Mucosa of rectum (tissue), 2 donors: ENCODE results near the gene DEAF1.
A peak's percentile ranks its signal among the peaks of the same experiment; 100 is the strongest.

Source experiments
- H3K27ac ChIP-seq, 2 donors: one replicate each; pipeline ENCODE4 v1.7.0; 2013; ENCODE audit warnings: inconsistent platforms in 2 of 2, low read depth in 2 of 2, low read length in 2 of 2
- H3K27me3 ChIP-seq, 2 donors: one replicate each; pipeline ENCODE4 v1.7.0; 2013; ENCODE audit warnings: low read length in 2 of 2; ENCODE audit not compliant: control insufficient read depth in 2 of 2, insufficient read depth in 2 of 2
- H3K36me3 ChIP-seq, 2 donors: one replicate each; pipeline ENCODE4 v1.7.0; 2013; ENCODE audit warnings: low read length in 2 of 2; ENCODE audit not compliant: control insufficient read depth in 2 of 2, insufficient read depth in 2 of 2
- H3K4me1 ChIP-seq, 2 donors: one replicate each; pipeline ENCODE4 v1.7.0; 2013; ENCODE audit warnings: low read length in 2 of 2, mild to moderate bottlenecking in 1 of 2; ENCODE audit not compliant: control insufficient read depth in 2 of 2, insufficient read depth in 2 of 2
- H3K4me3 ChIP-seq, 2 donors: one replicate each; pipeline ENCODE4 v1.7.0; 2013; ENCODE audit warnings: low read length in 2 of 2
- H3K9ac ChIP-seq, 2 donors: one replicate each; pipeline ENCODE4 v1.7.0; 2013; ENCODE audit warnings: low read length in 2 of 2, low read depth in 1 of 2, mild to moderate bottlenecking in 1 of 2
- H3K9me3 ChIP-seq, 2 donors: one replicate each; pipeline ENCODE4 v1.7.0; 2013; ENCODE audit warnings: low read length in 2 of 2; ENCODE audit not compliant: control insufficient read depth in 2 of 2
- donor health status: healthy.
- donor health status: Normal muscosa, but diverticular disease.

The DEAF1 gene

DNA sequence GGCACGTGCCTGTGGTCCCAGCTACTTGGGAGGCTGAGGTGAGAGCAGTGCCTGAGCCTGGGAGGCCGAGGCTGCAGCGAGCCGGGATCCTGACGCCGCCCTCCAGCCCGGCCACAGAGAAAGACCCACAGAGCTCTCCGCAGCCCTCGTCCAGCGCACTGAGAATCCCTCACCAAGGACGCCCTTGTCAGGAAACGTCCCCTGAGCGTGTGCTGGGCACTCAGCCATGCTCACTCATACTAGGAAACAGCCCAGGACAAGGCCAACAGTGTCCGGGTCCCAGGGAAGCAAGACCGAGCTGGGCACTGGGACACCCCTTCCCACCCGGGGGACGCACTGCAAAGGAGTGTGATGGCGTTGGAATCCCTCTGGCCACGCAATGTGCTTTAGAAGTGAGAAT, 14.5 kb downstream of the DEAF1 start:
- H3K9ac ChIP-seq, result no peak overlapping the region
- peaks cover 14 to 30% of the 10 kb centered on the region in 2 donors for H3K36me3 ChIP-seq
- H3K9me3 ChIP-seq, result no peaks in the 10 kb centered on the region
- no peak overlapping the region for H3K4me3 ChIP-seq
- H3K4me1 ChIP-seq, result no peaks in the 10 kb centered on the region
- no peaks in the 10 kb centered on the region for H3K27me3 ChIP-seq
- H3K27ac ChIP-seq, result no peak overlapping the region

- Histone ChIP-seq H3K4me3 (no peak overlapping the region), H3K27ac (no peak overlapping the region), H3K9ac (no peak overlapping the region), H3K27me3 (no peaks in the 10 kb centered on the region), H3K4me1 (no peaks in the 10 kb centered on the region), H3K36me3 (peaks cover 11 to 27% of the 10 kb centered on the region in 2 donors), H3K9me3 (no peaks in the 10 kb centered on the region)
Measured at GRCh38 chr11:679271-680207, 15.5 kb downstream of the DEAF1 start.

DNA sequence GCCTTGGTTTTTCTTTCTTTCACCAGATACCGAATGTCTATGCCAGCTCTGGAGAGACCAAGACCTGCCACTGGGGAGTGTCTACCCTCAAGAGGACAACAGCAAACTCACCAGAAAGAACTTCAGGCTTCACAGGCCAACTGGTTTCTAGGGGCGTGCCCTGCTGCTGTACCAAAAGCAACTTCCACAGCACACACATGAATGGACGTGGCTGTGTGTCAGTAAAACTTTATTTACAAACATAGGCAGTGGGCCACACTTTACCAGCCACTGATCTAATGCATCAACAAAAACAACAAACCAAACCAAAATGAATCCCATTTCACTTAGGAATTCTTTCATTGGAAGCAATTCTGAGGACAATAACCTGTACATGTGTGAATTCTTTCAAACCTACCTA, 16.7 kb downstream of the DEAF1 start:
- Histone ChIP-seq H3K27ac (no peak overlapping the region), H3K4me3 (no peak overlapping the region), H3K4me1 (no peaks in the 10 kb centered on the region), H3K9me3 (no peaks in the 10 kb centered on the region), H3K36me3 (peaks cover 15 to 30% of the 10 kb centered on the region in 2 donors), H3K9ac (no peak overlapping the region), H3K27me3 (no peaks in the 10 kb centered on the region)

- H3K36me3 ChIP-seq, result peaks cover 18 to 23% of the 10 kb centered on the region in 2 donors
- H3K9me3 ChIP-seq, result no peaks in the 10 kb centered on the region
Measured at GRCh38 chr11:674406-674805, 20.6 kb downstream of the DEAF1 start.

DNA sequence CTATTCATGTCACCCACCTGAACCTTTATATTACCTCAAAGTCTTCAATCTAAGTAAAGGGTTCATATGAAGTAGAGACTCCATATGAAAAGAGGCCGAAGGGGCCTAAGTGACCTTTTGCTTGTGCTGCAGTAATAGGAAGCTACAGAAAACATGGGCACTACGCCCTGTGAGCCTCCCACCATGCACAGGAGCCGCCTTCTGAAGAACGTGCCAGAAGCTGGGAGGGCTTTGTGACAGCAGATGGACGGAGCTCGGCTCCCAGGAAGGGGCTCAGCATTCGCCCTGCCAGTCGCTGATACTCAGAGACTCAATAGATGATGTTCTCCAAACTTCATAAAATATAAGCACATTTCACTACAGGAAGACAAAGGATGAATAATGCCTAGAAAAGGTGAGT, 21.2 kb downstream of the DEAF1 start:
- no peak overlapping the region for H3K4me3 ChIP-seq
- H3K27me3 ChIP-seq, result no peaks in the 10 kb centered on the region
- no peaks in the 10 kb centered on the region for H3K4me1 ChIP-seq
- H3K27ac ChIP-seq, result no peak overlapping the region
- H3K9ac ChIP-seq, result no peak overlapping the region
- peaks cover 16 to 21% of the 10 kb centered on the region in 2 donors for H3K36me3 ChIP-seq
- no peaks in the 10 kb centered on the region for H3K9me3 ChIP-seq

More at GRCh38 chr11:674406-674805, 20.6 kb downstream of the DEAF1 start:
- no peak overlapping the region for H3K27ac ChIP-seq
- no peaks in the 10 kb centered on the region for H3K4me1 ChIP-seq
- H3K27me3 ChIP-seq, result no peaks in the 10 kb centered on the region
- H3K9ac ChIP-seq, result no peak overlapping the region
- no peak overlapping the region for H3K4me3 ChIP-seq

GRCh38 chr11:665704-666281, 29.2 kb downstream of the DEAF1 start:
- peak overlapping the region; percentile 72 to 75 for H3K27ac ChIP-seq

GRCh38 chr11:665062-665703, 29.8 kb downstream of the DEAF1 start:
- H3K27me3 ChIP-seq, result no peaks in the 10 kb centered on the region
- H3K27ac ChIP-seq, result peak overlapping the region; percentile 72 to 75
- peak overlapping the region in 1 of 2 donors; percentile 26 for H3K9ac ChIP-seq
- no peak overlapping the region for H3K4me3 ChIP-seq
- H3K36me3 ChIP-seq, result peaks cover 3 to 12% of the 10 kb centered on the region in 2 donors
- peaks cover 0 to 3% of the 10 kb centered on the region in 2 donors for H3K4me1 ChIP-seq
- no peaks in the 10 kb centered on the region for H3K9me3 ChIP-seq

More at GRCh38 chr11:665704-666281, 29.2 kb downstream of the DEAF1 start:
- Histone ChIP-seq H3K9ac (peak overlapping the region in 1 of 2 donors; percentile 26), H3K4me3 (no peak overlapping the region), H3K36me3 (peaks cover 3 to 12% of the 10 kb centered on the region in 2 donors), H3K4me1 (peaks cover 0 to 3% of the 10 kb centered on the region in 2 donors), H3K9me3 (no peaks in the 10 kb centered on the region), H3K27me3 (no peaks in the 10 kb centered on the region)

GRCh38 chr11:662689-663274, 32.2 kb downstream of the DEAF1 start:
- peaks cover 14 to 21% of the 10 kb centered on the region in 2 donors for H3K36me3 ChIP-seq

GRCh38 chr11:660681-661444, 34.2 kb downstream of the DEAF1 start:
- Histone ChIP-seq H3K27ac (no peak overlapping the region), H3K27me3 (no peaks in the 10 kb centered on the region), H3K9me3 (no peaks in the 10 kb centered on the region), H3K9ac (no peak overlapping the region), H3K4me3 (no peak overlapping the region), H3K4me1 (peaks cover 0 to 3% of the 10 kb centered on the region in 2 donors), H3K36me3 (peaks cover 14 to 19% of the 10 kb centered on the region in 2 donors)

More at GRCh38 chr11:662689-663274, 32.2 kb downstream of the DEAF1 start:
- no peak overlapping the region for H3K9ac ChIP-seq
- peaks cover 0 to 3% of the 10 kb centered on the region in 2 donors for H3K4me1 ChIP-seq
- H3K27me3 ChIP-seq, result no peaks in the 10 kb centered on the region
- no peak overlapping the region for H3K27ac ChIP-seq
- H3K9me3 ChIP-seq, result no peaks in the 10 kb centered on the region
- no peak overlapping the region for H3K4me3 ChIP-seq
